Testis (tissue), 2 donors: ENCODE measurements around the gene CDON.

ENCODE experiments used
- POLR2A ChIP-seq: fragments of 450-650 bp; IDR thresholded peaks from one replicate; pipeline ENCODE4 v1.6.1; 2017; ENCODE audit warnings: antibody characterized with exemption, mild to moderate bottlenecking, moderate library complexity
- TF ChIP-seq, protein P1 (sequence below), 3 experiments: fragments of 450-650 bp in 2 of 3; fragments of 200-600 bp in 1 of 3; sonication (generic) in 1 of 3; IDR thresholded peaks; one replicate each; pipeline ENCODE4 v1.5.1; 2016 to 2019; ENCODE audit warnings: antibody characterized with exemption in 3 of 3, mild to moderate bottlenecking in 2 of 3, moderate library complexity in 1 of 3

DNA sequence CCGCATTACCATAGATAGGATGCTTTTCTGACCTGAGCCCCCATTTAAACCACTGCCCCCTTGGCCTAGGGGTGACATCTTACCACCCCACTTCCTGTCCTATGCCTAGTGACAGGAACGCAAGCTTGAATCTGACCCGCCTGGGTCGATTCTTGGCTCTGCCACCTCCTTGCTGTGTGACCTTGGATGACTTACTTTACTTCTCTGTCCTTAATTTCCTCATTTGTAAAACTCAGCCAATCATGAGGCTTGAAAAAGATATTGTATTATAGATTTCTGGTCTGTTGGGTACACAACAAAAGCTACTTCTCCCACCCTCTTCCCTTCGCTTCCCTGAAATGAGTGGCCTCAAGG lies 39.2 kb upstream of the CDON start:
- TF ChIP-seq, protein P1, sequence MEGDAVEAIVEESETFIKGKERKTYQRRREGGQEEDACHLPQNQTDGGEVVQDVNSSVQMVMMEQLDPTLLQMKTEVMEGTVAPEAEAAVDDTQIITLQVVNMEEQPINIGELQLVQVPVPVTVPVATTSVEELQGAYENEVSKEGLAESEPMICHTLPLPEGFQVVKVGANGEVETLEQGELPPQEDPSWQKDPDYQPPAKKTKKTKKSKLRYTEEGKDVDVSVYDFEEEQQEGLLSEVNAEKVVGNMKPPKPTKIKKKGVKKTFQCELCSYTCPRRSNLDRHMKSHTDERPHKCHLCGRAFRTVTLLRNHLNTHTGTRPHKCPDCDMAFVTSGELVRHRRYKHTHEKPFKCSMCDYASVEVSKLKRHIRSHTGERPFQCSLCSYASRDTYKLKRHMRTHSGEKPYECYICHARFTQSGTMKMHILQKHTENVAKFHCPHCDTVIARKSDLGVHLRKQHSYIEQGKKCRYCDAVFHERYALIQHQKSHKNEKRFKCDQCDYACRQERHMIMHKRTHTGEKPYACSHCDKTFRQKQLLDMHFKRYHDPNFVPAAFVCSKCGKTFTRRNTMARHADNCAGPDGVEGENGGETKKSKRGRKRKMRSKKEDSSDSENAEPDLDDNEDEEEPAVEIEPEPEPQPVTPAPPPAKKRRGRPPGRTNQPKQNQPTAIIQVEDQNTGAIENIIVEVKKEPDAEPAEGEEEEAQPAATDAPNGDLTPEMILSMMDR (IDR thresholded peaks at IDR 0.05) = no peak
- no peak for TF ChIP-seq POLR2A
